Heart left ventricle (tissue), 16 donors: Measurements from ENCODE around the gene SLC9A7. TPM values are rescaled to one million over a fixed set of nuclear protein-coding genes. Genes with fewer than 3 reads are reported as not detected.

Source experiments
- ATAC-seq, 4 donors: fragments of 200-7000 bp; cut with Tn5 transposase; one replicate each; pipeline ENCODE4 v1.9.1; 2020 to 2022; ENCODE audit warnings: moderate library complexity in 4 of 4, mild to moderate bottlenecking in 3 of 4, moderate number of reproducible peaks in 1 of 4
- DNase-seq, 5 donors: peaks; one replicate each; pipeline ENCODE4 v3.0.0-alpha.2; 2020
- H3K27ac ChIP-seq, 12 donors: fragments of 200-600 bp; sonication (generic) in 4 of 12; one replicate each; pipeline versions ENCODE4 v1.5.0 to v1.8.0; 2016 to 2022; ENCODE audit warnings: mild to moderate bottlenecking in 2 of 12
- H3K27me3 ChIP-seq, 9 donors: fragments of 200-600 bp; sonication (generic) in 2 of 9; one replicate each; pipeline versions ENCODE4 v1.5.1 to v1.8.0; 2016 to 2022; ENCODE audit warnings: mild to moderate bottlenecking in 3 of 9
- H3K36me3 ChIP-seq, 9 donors: fragments of 200-600 bp; sonication (generic) in 2 of 9; one replicate each; pipeline versions ENCODE4 v1.5.0 to v1.8.0; 2018 to 2022; ENCODE audit warnings: mild to moderate bottlenecking in 2 of 9
- H3K4me1 ChIP-seq, 12 donors: fragments of 200-600 bp; sonication (generic) in 4 of 12; one replicate each; pipeline versions ENCODE4 v1.5.0 to v1.8.0; 2016 to 2022; ENCODE audit warnings: mild to moderate bottlenecking in 3 of 12
- H3K4me3 ChIP-seq, 12 donors: fragments of 200-600 bp; sonication (generic) in 4 of 12; one replicate each; pipeline versions ENCODE4 v1.5.0 to v1.8.0; 2017 to 2022; ENCODE audit warnings: mild to moderate bottlenecking in 9 of 12, moderate library complexity in 4 of 12
- H3K9me3 ChIP-seq, 12 donors: fragments of 200-600 bp; sonication (generic) in 4 of 12; one replicate each; pipeline versions ENCODE4 v1.5.0 to v1.8.0; 2016 to 2022; ENCODE audit warnings: mild to moderate bottlenecking in 1 of 12
- CTCF ChIP-seq, 12 donors: fragments of 200-600 bp; sonication (generic) in 4 of 12; IDR thresholded peaks; one replicate each; pipeline versions ENCODE4 v1.5.0 to v1.8.0; 2018 to 2022; ENCODE audit warnings: antibody characterized with exemption in 12 of 12, mild to moderate bottlenecking in 5 of 12
- POLR2A ChIP-seq, 2 donors: fragments of 450-650 bp; IDR thresholded peaks; one replicate each; pipeline ENCODE4 v1.6.1; 2017; ENCODE audit warnings: antibody characterized with exemption in 2 of 2, mild to moderate bottlenecking in 2 of 2, moderate library complexity in 2 of 2
- WGBS, 4 donors: extraction: QIAGEN DNeasy Blood & Tissue Kit in 2 of 4; methylation state at CpG; one replicate each; pipeline versions ENCODE4 v1.1.5 to v1.1.7; 2013 to 2018; 5-methylcytosine and 5-hydroxymethylcytosine counted together
- intact Hi-C, 10 donors: fragments of 100-400 bp; cut with DNase I; formaldehyde crosslinking; loops; one replicate each; pipeline versions ENCODE4 v1.11.1 to v1.14.2; 2022
- polyA plus RNA-seq, 2 donors: library from polyadenylated mRNA; stranded (reverse); fragments of 200-250 nt; gene quantifications; one replicate each; pipeline ENCODE4 v1.2.3, GENCODE V29; 2013
- total RNA-seq, 9 donors: library from RNA; depleted of rRNA in 2 of 9; stranded (reverse); fragments of >200 nt in 2 of 9; fragmentation: NEBNext Ultra II Directional in 3 of 9; extraction: Animal tissue kit (Norgen Biotek cat#: 25700) in 3 of 9; gene quantifications; one replicate each; pipeline versions ENCODE4 v1.1.0 to v1.2.4, GENCODE V29; 2016 to 2023
- donor health status: ischemic (EF 13 %, LVEDD 7.1; RV severe dilation, severe dysfunction).
- donor health status: healthy with polysubstance abuse.
- donor health status: DM: no; HTN: yes; CAD: no.
- donor health status: DM: no; HTN: no; CAD: no.
- donor health status: ischemic (EF 25% LVEDD 6.9; RV normal size, moderate dysfunction).
- donor health status: ischemic (EF 25% LVEDD 5.7; RV mildly dilated, moderate dysfunction).
- donor health status: healthy.
- donor health status: DM: yes; HTN: yes; CAD: no.
- donor health status: ischemic (EF 35%, LVEDD 5.7; RV mildly dilated, moderate dysfunction).
- donor health status: nonischemic (EF 11% LVEDD 7.7; RV severe dilation, severe dysfunction).
- donor health status: DM: yes; HTN: yes; CAD: no.
- donor health status: PGD.
- donor health status: ischemic (EF 29% LVEDD 5.4; RV normal size, mild dysfunction).
- donor health status: nonischemic (EF 23%, LVEDD 6.1; RV moderate dilation, normal function).

The SLC9A7 gene
- total and polyA plus RNA-seq, 11 donors = 0.46 to 8.6 (median 2.3) TPM

- H3K4me3 ChIP-seq = no peak overlapping the region
- DNase-seq (no peak), ATAC-seq (no peak)
- no peak for TF ChIP-seq CTCF (IDR thresholded peaks at IDR 0.05)
- TF ChIP-seq POLR2A (IDR thresholded peaks at IDR 0.05) = no peak
- H3K27ac ChIP-seq = no peak overlapping the region
- intact Hi-C loops = no loop called here
- H3K36me3 ChIP-seq = no peaks in the 10 kb centered on the region
- peaks cover 0 to under 1% (median 0%) of the 10 kb centered on the region in 12 donors for H3K9me3 ChIP-seq
- 78 to 90% (median 85%) methylated on average over 10 of the region's 10 CpGs for WGBS, 4 donors
- H3K4me1 ChIP-seq = no peaks in the 10 kb centered on the region
- peaks cover 0 to 4% (median 0%) of the 10 kb centered on the region in 9 donors for H3K27me3 ChIP-seq
Observed at GRCh38 chrX:46662188-46662958, 96.5 kb downstream of the SLC9A7 start.

- no peak overlapping the region for H3K4me3 ChIP-seq
- WGBS, 4 donors = 40 to 61% (median 55%) methylated on average over 6 of the region's 6 CpGs
- TF ChIP-seq CTCF (IDR thresholded peaks at IDR 0.05) (peak in 3 of 12 donors; percentile 10 to 22 (median 12)), POLR2A (IDR thresholded peaks at IDR 0.05) (no peak)
- intact Hi-C loops = loop anchor here in 1 of 10 donors (5.0 kb wide), 1 partner anchor 34 kb away; no protein-coding TSS in a partner anchor
- peaks cover 0 to 4% (median 0%) of the 10 kb centered on the region in 9 donors for H3K27me3 ChIP-seq
- H3K27ac ChIP-seq = no peak overlapping the region
- H3K36me3 ChIP-seq = no peaks in the 10 kb centered on the region
- no peak for DNase-seq
- ATAC-seq = no peak
- H3K9me3 ChIP-seq = no peaks in the 10 kb centered on the region
- peaks cover 0 to 22% (median 10%) of the 10 kb centered on the region in 12 donors for H3K4me1 ChIP-seq
Observed at GRCh38 chrX:46653482-46653881, 105.4 kb downstream of the SLC9A7 start.

DNA sequence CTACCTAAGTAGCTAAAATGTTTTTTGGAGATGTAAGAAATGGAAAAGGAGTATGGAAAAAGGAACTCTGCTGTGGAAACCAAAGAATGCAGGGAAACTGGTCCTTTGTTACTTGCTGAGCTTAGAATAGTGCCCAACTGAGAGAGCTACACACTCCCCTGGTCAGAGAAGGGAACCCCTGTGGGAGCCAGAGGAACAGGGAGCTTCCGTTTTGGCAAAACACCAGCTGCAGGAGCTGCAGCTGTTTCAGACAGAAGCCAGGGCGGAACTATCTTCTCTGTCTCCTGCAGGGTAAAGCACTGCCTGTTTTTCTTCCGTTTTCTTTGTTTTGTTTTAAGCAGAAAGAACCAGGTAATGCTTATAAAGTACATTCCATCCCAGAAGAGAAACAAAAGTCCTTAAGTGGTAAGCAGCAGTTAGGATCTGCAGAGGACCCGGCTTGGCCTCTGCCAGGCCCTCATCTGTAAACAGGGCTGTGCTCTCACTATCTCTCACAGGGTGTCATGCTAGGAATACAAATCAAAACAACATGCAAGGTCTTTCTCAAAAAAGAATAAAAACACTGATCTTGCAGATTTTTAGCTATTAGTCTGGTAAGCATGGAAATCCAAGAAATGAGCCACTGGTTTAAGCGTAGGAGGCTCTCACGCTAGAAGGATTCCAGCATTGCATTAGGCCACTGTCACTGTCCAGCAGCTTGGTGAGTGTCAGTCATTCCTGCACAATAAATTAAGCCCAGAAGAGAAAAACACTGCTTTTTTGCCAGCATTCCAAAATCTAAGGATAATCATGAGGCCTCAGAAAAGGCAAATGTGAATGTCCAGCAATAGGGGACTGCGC, 109.3 kb downstream of the SLC9A7 start:
- 31 to 40% (median 38%) methylated on average over 7 of the region's 7 CpGs for WGBS, 4 donors
- peaks cover 0 to 22% (median 10%) of the 10 kb centered on the region in 12 donors for H3K4me1 ChIP-seq
- H3K9me3 ChIP-seq = no peaks in the 10 kb centered on the region
- peak overlapping the region in 7 of 12 donors; percentile 28 to 57 (median 34) for H3K27ac ChIP-seq
- no peak overlapping the region for H3K4me3 ChIP-seq
- intact Hi-C loops = loop anchor here in 2 of 10 donors (5.0 kb wide), 2 partner anchors 38 to 92 kb away; no protein-coding TSS in a partner anchor
- H3K36me3 ChIP-seq = no peaks in the 10 kb centered on the region
- peak; percentile 51 to 79 (median 61) for DNase-seq
- peaks cover 0 to 13% (median 0%) of the 10 kb centered on the region in 9 donors for H3K27me3 ChIP-seq
- peak; percentile 81 to 90 (median 86) for ATAC-seq
- TF ChIP-seq POLR2A (IDR thresholded peaks at IDR 0.05) (no peak), CTCF (IDR thresholded peaks at IDR 0.05) (no peak)

- ATAC-seq (no peak), DNase-seq (no peak)
- Histone ChIP-seq H3K36me3 (no peaks in the 10 kb centered on the region), H3K4me1 (peaks cover 0 to 22% (median 10%) of the 10 kb centered on the region in 12 donors), H3K9me3 (no peaks in the 10 kb centered on the region), H3K4me3 (no peak overlapping the region), H3K27me3 (peaks cover 0 to 13% (median 0%) of the 10 kb centered on the region in 9 donors), H3K27ac (no peak overlapping the region)
- TF ChIP-seq POLR2A (IDR thresholded peaks at IDR 0.05) = no peak
- no peak for TF ChIP-seq CTCF (IDR thresholded peaks at IDR 0.05)
- intact Hi-C loops = loop anchor here in 1 of 10 donors (5.0 kb wide), 1 partner anchor 91 kb away; no protein-coding TSS in a partner anchor
- WGBS, 4 donors = 71 to 80% (median 76%) methylated on average over 6 of the region's 6 CpGs
Observed at GRCh38 chrX:46648660-46649059, 110.3 kb downstream of the SLC9A7 start.
